ENCODE measurements around the gene CA14. TPM values are rescaled to one million over a fixed set of nuclear protein-coding genes. Genes with fewer than 3 reads are reported as not detected.

The CA14 gene
- total and polyA plus RNA-seq, 10 donors, result not detected

DNA sequence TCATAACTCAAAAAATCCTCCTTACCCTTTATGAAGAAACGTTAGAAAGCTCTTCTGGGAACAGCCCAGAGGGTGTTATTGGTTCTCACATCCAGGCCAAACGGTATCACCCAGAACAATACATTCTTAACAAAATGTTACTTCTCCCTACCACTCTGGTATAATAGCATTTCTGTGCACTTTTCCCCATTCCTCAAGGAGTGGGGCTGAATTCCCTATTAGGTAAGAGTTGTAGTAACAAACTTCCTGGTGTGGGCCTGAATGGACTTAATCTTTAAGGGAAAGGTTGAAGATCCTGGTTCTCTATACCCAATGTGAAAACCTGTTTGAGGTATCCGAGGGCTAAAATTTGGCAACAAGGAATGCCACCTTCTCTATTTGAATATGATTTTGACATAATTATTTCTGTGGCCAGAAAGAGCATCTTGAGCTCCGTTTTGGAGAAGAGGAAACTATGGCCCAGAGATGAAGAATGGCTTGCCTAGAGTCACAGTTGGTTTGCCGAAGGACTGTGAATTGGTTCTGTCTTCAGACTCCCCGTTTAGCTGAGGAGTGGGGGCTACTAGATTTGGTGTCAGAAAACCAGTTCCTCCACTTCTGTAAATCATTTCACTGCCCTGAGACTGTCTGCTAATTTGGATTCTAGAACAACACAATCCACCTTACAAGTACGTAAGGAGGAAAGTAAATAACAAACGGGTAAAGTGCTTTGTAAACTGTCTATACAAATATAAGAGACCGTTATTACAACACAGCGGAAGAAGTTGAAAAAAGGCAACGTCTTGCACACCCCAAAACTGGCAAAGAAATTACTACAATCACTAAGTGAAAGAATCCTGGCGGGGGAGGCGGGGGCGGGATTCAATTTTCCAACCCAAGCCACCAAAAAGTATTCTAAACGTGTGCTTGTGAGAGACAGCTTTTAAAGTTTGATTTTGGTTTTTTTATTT is 23.9 kb upstream of the CA14 start:
- no peak for DNase-seq

DNA sequence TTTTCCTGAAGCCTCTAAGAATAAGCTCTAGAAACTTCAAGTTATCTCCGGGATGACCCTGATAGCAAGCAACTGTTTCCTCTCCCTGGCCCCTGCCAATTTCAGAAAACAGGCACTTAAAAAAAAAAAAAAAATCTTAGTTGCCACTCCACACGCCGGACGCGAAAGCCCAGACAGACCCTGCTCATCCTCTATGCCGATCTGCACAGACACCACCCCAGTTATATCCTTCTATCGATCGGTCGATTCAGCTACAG is 23.3 kb upstream of the CA14 start:
- intact Hi-C loops (cut with DNase I; ENCODE audit: low total_unique reads), result no loop called here
- DNase-seq, result no peak
- Histone ChIP-seq H3K4me1 (peaks cover 5 to 30% (median 25%) of the 10 kb centered on the region in 6 donors), H3K27me3 (replicated peaks in 1 of 7) (no peaks in the 10 kb centered on the region), H3K4me3 (peak overlapping the region; percentile 69 to 86 (median 78)), H3K9me3 (no peaks in the 10 kb centered on the region), H3K27ac (peak overlapping the region; percentile 93 to 100 (median 99)), H3K36me3 (peaks cover 0 to 25% (median 13%) of the 10 kb centered on the region in 6 donors)
- TF ChIP-seq POLR2A (IDR thresholded peaks at IDR 0.05) (no peak), POLR2AphosphoS5 (IDR thresholded peaks at IDR 0.05) (no peak)
- TF ChIP-seq, protein P1, sequence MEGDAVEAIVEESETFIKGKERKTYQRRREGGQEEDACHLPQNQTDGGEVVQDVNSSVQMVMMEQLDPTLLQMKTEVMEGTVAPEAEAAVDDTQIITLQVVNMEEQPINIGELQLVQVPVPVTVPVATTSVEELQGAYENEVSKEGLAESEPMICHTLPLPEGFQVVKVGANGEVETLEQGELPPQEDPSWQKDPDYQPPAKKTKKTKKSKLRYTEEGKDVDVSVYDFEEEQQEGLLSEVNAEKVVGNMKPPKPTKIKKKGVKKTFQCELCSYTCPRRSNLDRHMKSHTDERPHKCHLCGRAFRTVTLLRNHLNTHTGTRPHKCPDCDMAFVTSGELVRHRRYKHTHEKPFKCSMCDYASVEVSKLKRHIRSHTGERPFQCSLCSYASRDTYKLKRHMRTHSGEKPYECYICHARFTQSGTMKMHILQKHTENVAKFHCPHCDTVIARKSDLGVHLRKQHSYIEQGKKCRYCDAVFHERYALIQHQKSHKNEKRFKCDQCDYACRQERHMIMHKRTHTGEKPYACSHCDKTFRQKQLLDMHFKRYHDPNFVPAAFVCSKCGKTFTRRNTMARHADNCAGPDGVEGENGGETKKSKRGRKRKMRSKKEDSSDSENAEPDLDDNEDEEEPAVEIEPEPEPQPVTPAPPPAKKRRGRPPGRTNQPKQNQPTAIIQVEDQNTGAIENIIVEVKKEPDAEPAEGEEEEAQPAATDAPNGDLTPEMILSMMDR (IDR thresholded peaks at IDR 0.05 in 8 of 11, conservative IDR thresholded peaks at IDR 0.05 in 3 of 11), result no peak
- 0 to 1% (median 1%) methylated on average over 9 of the region's 9 CpGs for WGBS, 5 donors

More for the DNA sequence above, 23.9 kb upstream of the CA14 start:
- Histone ChIP-seq H3K9me3 (no peaks in the 10 kb centered on the region), H3K36me3 (peaks cover 0 to 31% (median 16%) of the 10 kb centered on the region in 6 donors), H3K4me1 (peaks cover 5 to 30% (median 25%) of the 10 kb centered on the region in 6 donors), H3K27ac (peak overlapping the region; percentile 93 to 100 (median 99)), H3K4me3 (peak overlapping the region; percentile 69 to 86 (median 78)), H3K27me3 (replicated peaks in 1 of 7) (no peaks in the 10 kb centered on the region)
- 9 to 19% (median 10%) methylated on average over 15 of the region's 15 CpGs for WGBS, 5 donors
- intact Hi-C loops (cut with DNase I; ENCODE audit: low total_unique reads), result no loop called here
- TF ChIP-seq POLR2A (IDR thresholded peaks at IDR 0.05), result no peak

DNA sequence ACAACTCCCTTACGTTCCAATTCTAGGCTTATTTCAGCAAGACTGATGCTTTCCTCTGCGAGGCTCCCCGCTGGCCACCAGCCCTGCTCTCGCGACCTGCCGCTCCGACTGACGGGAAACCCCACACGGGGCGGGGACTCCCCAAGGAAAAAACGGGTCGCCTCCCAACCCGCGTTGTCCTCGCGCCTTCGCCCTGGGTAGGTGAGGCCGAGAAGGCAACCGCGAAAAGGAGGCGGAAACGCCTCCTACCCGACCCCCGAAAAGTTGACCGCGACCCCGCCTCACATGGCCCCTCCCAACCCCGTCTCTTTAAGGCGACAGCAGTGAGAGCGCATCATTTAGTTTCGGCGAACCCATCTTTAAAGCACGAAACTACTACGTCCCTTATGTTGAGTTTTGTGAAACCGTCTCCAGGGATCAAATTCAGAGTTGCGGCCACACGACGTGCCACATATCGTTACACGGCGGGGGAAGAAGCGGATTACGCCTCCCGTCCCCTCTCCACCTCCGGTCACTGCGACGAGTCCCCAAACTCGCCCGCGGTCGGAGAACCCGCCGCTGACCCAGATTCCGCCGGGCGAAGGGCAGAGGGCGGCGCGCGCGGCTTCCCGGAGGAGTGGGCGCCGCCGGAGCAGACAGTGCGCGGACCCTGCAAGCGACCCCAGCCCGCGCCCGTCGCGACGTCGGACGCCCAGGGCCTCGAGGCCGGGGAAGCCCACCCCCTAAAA is 22.8 kb upstream of the CA14 start:
- Histone ChIP-seq H3K4me3 (peak overlapping the region; percentile 69 to 86 (median 78)), H3K9me3 (no peaks in the 10 kb centered on the region), H3K27ac (peak overlapping the region; percentile 93 to 100 (median 99)), H3K27me3 (replicated peaks in 1 of 7) (no peaks in the 10 kb centered on the region), H3K4me1 (peaks cover 5 to 30% (median 25%) of the 10 kb centered on the region in 6 donors), H3K36me3 (peaks cover 0 to 20% (median 8%) of the 10 kb centered on the region in 6 donors)
- WGBS, 5 donors, result 0% methylated on average over 38 to 78 of the region's 78 CpGs
- intact Hi-C loops (cut with DNase I; ENCODE audit: low total_unique reads), result no loop called here
- TF ChIP-seq POLR2AphosphoS5 (IDR thresholded peaks at IDR 0.05) (peak; percentile 86 to 95 (median 94)), POLR2A (IDR thresholded peaks at IDR 0.05) (peak in 2 of 3 donors; percentile 46 to 53)
- TF ChIP-seq, protein P1 (IDR thresholded peaks at IDR 0.05 in 8 of 11, conservative IDR thresholded peaks at IDR 0.05 in 3 of 11), result no peak
- peak; percentile 96 for DNase-seq

DNA sequence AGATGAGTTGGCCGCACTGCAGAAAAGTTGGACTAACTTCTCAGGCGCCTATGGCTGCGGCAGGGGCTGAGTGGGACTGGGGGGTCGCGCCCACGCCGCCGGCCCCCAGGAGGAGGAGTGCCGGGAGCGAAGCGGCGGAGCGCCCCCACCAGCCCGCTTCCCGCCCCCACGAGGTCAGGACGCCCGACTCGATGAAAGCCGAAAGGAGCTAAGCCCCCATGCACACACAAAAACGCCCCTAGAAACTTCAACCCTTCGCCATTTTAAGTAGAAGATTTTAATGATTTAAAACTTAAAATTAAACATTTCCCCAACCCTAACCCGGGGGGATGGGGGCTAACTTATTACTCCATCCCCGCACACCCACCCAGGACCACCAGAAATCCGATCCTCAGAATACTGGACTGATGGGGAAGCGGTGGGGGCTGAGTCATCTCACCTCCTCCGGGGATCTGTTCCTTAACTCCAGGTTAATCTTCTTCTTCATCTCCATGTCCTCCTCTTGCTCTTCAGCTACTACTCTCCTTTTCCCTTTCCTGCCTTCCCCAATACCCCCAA is 22.2 kb upstream of the CA14 start:
- DNase-seq, result no peak
- peak overlapping the region; percentile 93 to 100 (median 99) for H3K27ac ChIP-seq
- peak overlapping the region; percentile 69 to 86 (median 78) for H3K4me3 ChIP-seq
- WGBS, 5 donors, result 0 to 1% (median 0%) methylated on average over 17 to 27 of the region's 27 CpGs
- H3K36me3 ChIP-seq, result peaks cover 0 to 14% (median 4%) of the 10 kb centered on the region in 6 donors
- TF ChIP-seq, protein P1 (IDR thresholded peaks at IDR 0.05 in 8 of 11, conservative IDR thresholded peaks at IDR 0.05 in 3 of 11), result no peak
- TF ChIP-seq POLR2AphosphoS5 (IDR thresholded peaks at IDR 0.05), result no peak
- no peak for TF ChIP-seq POLR2A (IDR thresholded peaks at IDR 0.05)
- no peaks in the 10 kb centered on the region for H3K27me3 ChIP-seq (replicated peaks in 1 of 7)
- H3K9me3 ChIP-seq, result no peaks in the 10 kb centered on the region
- intact Hi-C loops (cut with DNase I; ENCODE audit: low total_unique reads), result no loop called here
- H3K4me1 ChIP-seq, result peaks cover 5 to 30% (median 25%) of the 10 kb centered on the region in 6 donors

Data from spleen (tissue), 11 donors.